ENCODE measurements around the gene IRS1. TPM values are rescaled to one million over a fixed set of nuclear protein-coding genes. Genes with fewer than 3 reads are reported as not detected.

The IRS1 gene
- total RNA-seq, 1 experiment from 2014 or later: 10.5 TPM

DNA sequence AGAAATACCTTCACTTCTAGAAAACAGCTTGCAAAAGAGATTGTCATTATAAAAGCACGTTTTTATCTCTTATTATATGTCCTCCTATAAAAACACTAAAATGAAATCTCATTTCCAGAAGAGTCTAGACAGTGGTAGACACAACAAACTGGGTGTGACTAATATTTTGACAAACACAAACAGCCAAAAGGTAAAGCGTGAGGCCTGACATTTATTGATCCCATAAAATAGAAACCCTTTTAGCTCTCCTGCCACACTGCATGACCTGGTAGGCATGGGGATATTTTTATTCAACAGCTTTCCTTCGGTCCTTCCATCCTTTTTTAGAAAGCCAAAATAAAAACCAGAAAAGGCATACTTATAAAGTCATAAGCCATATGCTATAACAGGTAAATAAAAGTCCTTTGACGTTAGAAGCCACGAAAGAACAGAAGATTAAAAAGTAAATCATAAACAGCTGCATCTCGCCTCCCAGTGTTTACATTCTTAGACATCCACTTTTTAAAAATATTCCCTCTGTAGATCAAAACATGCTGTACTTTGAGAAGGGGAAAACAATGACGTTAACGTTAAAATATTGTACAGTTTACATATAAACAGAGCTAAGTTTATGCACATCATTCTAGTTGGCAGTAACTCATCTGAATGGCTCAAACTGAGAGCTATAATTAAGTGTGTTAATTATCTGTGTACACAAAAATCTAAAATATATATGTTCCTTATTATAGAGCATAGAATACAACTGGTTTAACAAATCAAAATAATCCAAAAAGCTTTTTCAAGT, 44.6 kb downstream of the IRS1 start:
- no peaks in the 10 kb centered on the region for H3K9me3 Mint-ChIP-seq (ENCODE audit: unreplicated experiment)
- no TSS peak for BruUV-seq (replicated peaks)
- ChIA-PET POLR2A (interaction anchor here (0.6 to 4.9 kb wide), 24 partner anchors 8 to 866 kb away, joined by 3 to 114 read pairs (median 4); partner anchors contain the start of genes IRS1 and RHBDD1), CTCF (interaction anchor here (0.6 to 1.8 kb wide), 13 partner anchors 9 to 637 kb away, joined by 3 to 10 read pairs (median 4); partner anchors contain the start of gene IRS1)
- peaks cover 2% of the 10 kb centered on the region for H3K36me3 Mint-ChIP-seq (ENCODE audit: insufficient read depth, unreplicated experiment)
- TF ChIP-seq CTCF (IDR thresholded peaks at IDR 0.05; ENCODE audit: unreplicated experiment): no peak
- no peak for DNase-seq (ENCODE audit: unreplicated experiment)
- intact Hi-C loops (cut with micrococcal nuclease): no loop called here
- H3K4me1 Mint-ChIP-seq (ENCODE audit: insufficient read depth, unreplicated experiment): peaks cover 15% of the 10 kb centered on the region
- peak overlapping the region; percentile 16 for H3K4me3 Mint-ChIP-seq (ENCODE audit: unreplicated experiment)
- H3K27ac Mint-ChIP-seq (ENCODE audit: low read depth, unreplicated experiment): peak overlapping the region; percentile 97
- H3K27me3 Mint-ChIP-seq (ENCODE audit: insufficient read depth, unreplicated experiment): no peaks in the 10 kb centered on the region

GRCh38 chr2:226752887-226753286, 46.7 kb downstream of the IRS1 start:
- TF ChIP-seq CTCF (IDR thresholded peaks at IDR 0.05; ENCODE audit: unreplicated experiment): no peak
- ChIA-PET POLR2A (interaction anchor here (0.7 kb wide), 1 partner anchor 78 kb away, joined by 3 read pairs; no protein-coding TSS in a partner anchor), CTCF (no interaction called here)
- peak overlapping the region; percentile 97 for H3K27ac Mint-ChIP-seq (ENCODE audit: low read depth, unreplicated experiment)
- no peak overlapping the region for H3K4me3 Mint-ChIP-seq (ENCODE audit: unreplicated experiment)
- DNase-seq (ENCODE audit: unreplicated experiment): no peak
- intact Hi-C loops (cut with micrococcal nuclease): no loop called here
- peaks cover 10% of the 10 kb centered on the region for H3K4me1 Mint-ChIP-seq (ENCODE audit: insufficient read depth, unreplicated experiment)
- no peaks in the 10 kb centered on the region for H3K9me3 Mint-ChIP-seq (ENCODE audit: unreplicated experiment)
- peaks cover 16% of the 10 kb centered on the region for H3K36me3 Mint-ChIP-seq (ENCODE audit: insufficient read depth, unreplicated experiment)
- BruUV-seq (replicated peaks): no TSS peak
- no peaks in the 10 kb centered on the region for H3K27me3 Mint-ChIP-seq (ENCODE audit: insufficient read depth, unreplicated experiment)

GRCh38 chr2:226747288-226747687, 52.3 kb downstream of the IRS1 start:
- no peak overlapping the region for H3K4me3 Mint-ChIP-seq (ENCODE audit: unreplicated experiment)
- H3K27ac Mint-ChIP-seq (ENCODE audit: low read depth, unreplicated experiment): no peak overlapping the region
- no TSS peak for BruUV-seq (replicated peaks)
- CTCF ChIA-PET: no interaction called here
- no peaks in the 10 kb centered on the region for H3K9me3 Mint-ChIP-seq (ENCODE audit: unreplicated experiment)
- H3K27me3 Mint-ChIP-seq (ENCODE audit: insufficient read depth, unreplicated experiment): no peaks in the 10 kb centered on the region
- intact Hi-C loops (cut with micrococcal nuclease): no loop called here
- POLR2A ChIA-PET: interaction anchor here (1.3 kb wide), 1 partner anchor 8 kb away, joined by 4 read pairs; no protein-coding TSS in a partner anchor
- H3K36me3 Mint-ChIP-seq (ENCODE audit: insufficient read depth, unreplicated experiment): peaks cover 16% of the 10 kb centered on the region
- TF ChIP-seq CTCF (IDR thresholded peaks at IDR 0.05; ENCODE audit: unreplicated experiment): no peak
- H3K4me1 Mint-ChIP-seq (ENCODE audit: insufficient read depth, unreplicated experiment): no peaks in the 10 kb centered on the region
- no peak for DNase-seq (ENCODE audit: unreplicated experiment)

GRCh38 chr2:226746196-226746800, 53.3 kb downstream of the IRS1 start:
- peaks cover 16% of the 10 kb centered on the region for H3K36me3 Mint-ChIP-seq (ENCODE audit: insufficient read depth, unreplicated experiment)
- no peak overlapping the region for H3K4me3 Mint-ChIP-seq (ENCODE audit: unreplicated experiment)
- no TSS peak for BruUV-seq (replicated peaks)
- DNase-seq (ENCODE audit: unreplicated experiment): no peak
- no peaks in the 10 kb centered on the region for H3K9me3 Mint-ChIP-seq (ENCODE audit: unreplicated experiment)
- CTCF ChIA-PET: interaction anchor here (0.6 to 1.1 kb wide), 2 partner anchors 99 to 1077 kb away, joined by 3 read pairs; no protein-coding TSS in a partner anchor
- POLR2A ChIA-PET: interaction anchor here (0.9 to 1.3 kb wide), 3 partner anchors 9 to 714 kb away, joined by 3 to 4 read pairs (median 3); no protein-coding TSS in a partner anchor
- no peaks in the 10 kb centered on the region for H3K4me1 Mint-ChIP-seq (ENCODE audit: insufficient read depth, unreplicated experiment)
- no peak for TF ChIP-seq CTCF (IDR thresholded peaks at IDR 0.05; ENCODE audit: unreplicated experiment)
- H3K27ac Mint-ChIP-seq (ENCODE audit: low read depth, unreplicated experiment): no peak overlapping the region
- H3K27me3 Mint-ChIP-seq (ENCODE audit: insufficient read depth, unreplicated experiment): no peaks in the 10 kb centered on the region
- intact Hi-C loops (cut with micrococcal nuclease): no loop called here

All from MCF 10A (cell line).